WTC11 (cell line): Measurements from ENCODE around the gene LDLRAD4.

Source experiments
- ATF6 ChIP-seq: sonication (generic); formaldehyde crosslinking; IDR thresholded peaks from 2 replicates; pipeline ENCODE4 v1.8.1; 2023; ENCODE audit warnings: mild to moderate bottlenecking, missing genetic modification reagents
- ELF4 ChIP-seq: sonication (generic); formaldehyde crosslinking; IDR thresholded peaks from 2 replicates; pipeline ENCODE4 v1.8.1; 2022; ENCODE audit warnings: low read depth, mild to moderate bottlenecking, moderate library complexity, missing genetic modification reagents
- FOXK1 ChIP-seq: sonication (generic); formaldehyde crosslinking; IDR thresholded peaks from 2 replicates; pipeline ENCODE4 v1.8.0; 2022; ENCODE audit warnings: mild to moderate bottlenecking, moderate library complexity, missing genetic modification reagents
- USF2 ChIP-seq: sonication (generic); formaldehyde crosslinking; IDR thresholded peaks from 2 replicates; pipeline ENCODE4 v1.8.1; 2023; ENCODE audit warnings: mild to moderate bottlenecking, missing genetic modification reagents, moderate library complexity
- TF ChIP-seq, protein P1 (sequence below): sonication (generic); formaldehyde crosslinking; conservative IDR thresholded peaks from 2 replicates; pipeline ENCODE4 v1.8.1; 2022; ENCODE audit warnings: mild to moderate bottlenecking, missing genetic modification reagents
- TF ChIP-seq, protein P2 (sequence below): fragments of 200-600 bp; IDR thresholded peaks from 2 replicates; pipeline ENCODE4 v1.8.0; 2022; ENCODE audit warnings: antibody characterized with exemption
- TF ChIP-seq, protein P3 (sequence below): sonication (generic); formaldehyde crosslinking; IDR thresholded peaks from 2 replicates; pipeline ENCODE4 v1.8.1; 2023; ENCODE audit warnings: mild to moderate bottlenecking, missing genetic modification reagents, borderline replicate concordance

- no peak for TF ChIP-seq FOXK1 (CRISPR knock-in tag)
- TF ChIP-seq, protein P1, sequence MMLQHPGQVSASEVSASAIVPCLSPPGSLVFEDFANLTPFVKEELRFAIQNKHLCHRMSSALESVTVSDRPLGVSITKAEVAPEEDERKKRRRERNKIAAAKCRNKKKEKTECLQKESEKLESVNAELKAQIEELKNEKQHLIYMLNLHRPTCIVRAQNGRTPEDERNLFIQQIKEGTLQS (CRISPR knock-in tag), result no peak
- TF ChIP-seq, protein P2, sequence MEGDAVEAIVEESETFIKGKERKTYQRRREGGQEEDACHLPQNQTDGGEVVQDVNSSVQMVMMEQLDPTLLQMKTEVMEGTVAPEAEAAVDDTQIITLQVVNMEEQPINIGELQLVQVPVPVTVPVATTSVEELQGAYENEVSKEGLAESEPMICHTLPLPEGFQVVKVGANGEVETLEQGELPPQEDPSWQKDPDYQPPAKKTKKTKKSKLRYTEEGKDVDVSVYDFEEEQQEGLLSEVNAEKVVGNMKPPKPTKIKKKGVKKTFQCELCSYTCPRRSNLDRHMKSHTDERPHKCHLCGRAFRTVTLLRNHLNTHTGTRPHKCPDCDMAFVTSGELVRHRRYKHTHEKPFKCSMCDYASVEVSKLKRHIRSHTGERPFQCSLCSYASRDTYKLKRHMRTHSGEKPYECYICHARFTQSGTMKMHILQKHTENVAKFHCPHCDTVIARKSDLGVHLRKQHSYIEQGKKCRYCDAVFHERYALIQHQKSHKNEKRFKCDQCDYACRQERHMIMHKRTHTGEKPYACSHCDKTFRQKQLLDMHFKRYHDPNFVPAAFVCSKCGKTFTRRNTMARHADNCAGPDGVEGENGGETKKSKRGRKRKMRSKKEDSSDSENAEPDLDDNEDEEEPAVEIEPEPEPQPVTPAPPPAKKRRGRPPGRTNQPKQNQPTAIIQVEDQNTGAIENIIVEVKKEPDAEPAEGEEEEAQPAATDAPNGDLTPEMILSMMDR, result no peak
- TF ChIP-seq ELF4 (CRISPR knock-in tag), result no peak
- no peak for TF ChIP-seq ATF6
- TF ChIP-seq, protein P3, sequence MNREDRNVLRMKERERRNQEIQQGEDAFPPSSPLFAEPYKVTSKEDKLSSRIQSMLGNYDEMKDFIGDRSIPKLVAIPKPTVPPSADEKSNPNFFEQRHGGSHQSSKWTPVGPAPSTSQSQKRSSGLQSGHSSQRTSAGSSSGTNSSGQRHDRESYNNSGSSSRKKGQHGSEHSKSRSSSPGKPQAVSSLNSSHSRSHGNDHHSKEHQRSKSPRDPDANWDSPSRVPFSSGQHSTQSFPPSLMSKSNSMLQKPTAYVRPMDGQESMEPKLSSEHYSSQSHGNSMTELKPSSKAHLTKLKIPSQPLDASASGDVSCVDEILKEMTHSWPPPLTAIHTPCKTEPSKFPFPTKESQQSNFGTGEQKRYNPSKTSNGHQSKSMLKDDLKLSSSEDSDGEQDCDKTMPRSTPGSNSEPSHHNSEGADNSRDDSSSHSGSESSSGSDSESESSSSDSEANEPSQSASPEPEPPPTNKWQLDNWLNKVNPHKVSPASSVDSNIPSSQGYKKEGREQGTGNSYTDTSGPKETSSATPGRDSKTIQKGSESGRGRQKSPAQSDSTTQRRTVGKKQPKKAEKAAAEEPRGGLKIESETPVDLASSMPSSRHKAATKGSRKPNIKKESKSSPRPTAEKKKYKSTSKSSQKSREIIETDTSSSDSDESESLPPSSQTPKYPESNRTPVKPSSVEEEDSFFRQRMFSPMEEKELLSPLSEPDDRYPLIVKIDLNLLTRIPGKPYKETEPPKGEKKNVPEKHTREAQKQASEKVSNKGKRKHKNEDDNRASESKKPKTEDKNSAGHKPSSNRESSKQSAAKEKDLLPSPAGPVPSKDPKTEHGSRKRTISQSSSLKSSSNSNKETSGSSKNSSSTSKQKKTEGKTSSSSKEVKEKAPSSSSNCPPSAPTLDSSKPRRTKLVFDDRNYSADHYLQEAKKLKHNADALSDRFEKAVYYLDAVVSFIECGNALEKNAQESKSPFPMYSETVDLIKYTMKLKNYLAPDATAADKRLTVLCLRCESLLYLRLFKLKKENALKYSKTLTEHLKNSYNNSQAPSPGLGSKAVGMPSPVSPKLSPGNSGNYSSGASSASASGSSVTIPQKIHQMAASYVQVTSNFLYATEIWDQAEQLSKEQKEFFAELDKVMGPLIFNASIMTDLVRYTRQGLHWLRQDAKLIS (CRISPR knock-in tag), result no peak
- no peak for TF ChIP-seq USF2 (CRISPR knock-in tag)
These were observed 191.4 kb downstream of the LDLRAD4 start for GRCh38 chr18:13409997-13410396.
